Measurements from ENCODE around the gene CDH23.

The CDH23 gene

GRCh38 chr10:71783917-71784678, 387.4 kb downstream of the CDH23 start:
- H3K27me3 Mint-ChIP-seq: no peaks in the 10 kb centered on the region
- ATAC-seq: no peak
- H3K27ac Mint-ChIP-seq: peak overlapping the region in 1 of 2 donors; percentile 12
- peaks cover 28% of the 10 kb centered on the region for H3K4me1 Mint-ChIP-seq
- no peak overlapping the region for H3K4me3 Mint-ChIP-seq
- no peaks in the 10 kb centered on the region for H3K9me3 Mint-ChIP-seq
- no peak for DNase-seq

- ATAC-seq: no peak
- Mint-ChIP-seq H3K4me3 (no peak overlapping the region), H3K4me1 (peaks cover 22% of the 10 kb centered on the region), H3K9me3 (no peaks in the 10 kb centered on the region), H3K27ac (peak overlapping the region; percentile 3 to 12), H3K27me3 (no peaks in the 10 kb centered on the region)
- DNase-seq: no peak
Observed at GRCh38 chr10:71784679-71785272, 388.1 kb downstream of the CDH23 start.

DNA sequence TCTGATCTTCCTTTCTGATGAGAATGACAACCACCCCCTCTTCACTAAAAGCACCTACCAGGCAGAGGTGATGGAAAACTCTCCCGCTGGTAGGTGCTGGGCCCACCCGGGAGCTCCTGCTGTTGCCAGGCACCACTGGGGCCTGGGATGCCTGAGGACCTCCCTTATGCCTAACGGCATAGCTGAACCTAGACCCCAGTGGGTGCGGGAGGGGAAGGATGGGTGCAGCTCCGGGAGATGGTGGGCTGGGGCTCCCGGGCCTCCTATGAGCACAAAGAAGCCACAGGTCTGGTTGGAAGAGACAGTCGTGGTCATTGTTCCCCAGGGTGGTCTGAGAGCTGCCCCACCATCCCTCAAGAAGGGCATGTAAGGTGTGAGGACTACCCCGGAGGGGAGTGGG, 392.2 kb downstream of the CDH23 start:
- peaks cover 14% of the 10 kb centered on the region for H3K4me1 Mint-ChIP-seq
- H3K9me3 Mint-ChIP-seq: no peaks in the 10 kb centered on the region
- no peak for DNase-seq
- ATAC-seq: no peak
- no peak overlapping the region for H3K4me3 Mint-ChIP-seq
- H3K27me3 Mint-ChIP-seq: no peaks in the 10 kb centered on the region
- H3K27ac Mint-ChIP-seq: no peak overlapping the region

- Mint-ChIP-seq H3K9me3 (no peaks in the 10 kb centered on the region), H3K4me1 (peaks cover 14% of the 10 kb centered on the region), H3K4me3 (no peak overlapping the region), H3K27ac (no peak overlapping the region), H3K27me3 (no peaks in the 10 kb centered on the region)
- ATAC-seq (peak; percentile 12), DNase-seq (no peak)
Observed at GRCh38 chr10:71789871-71790270, 393.2 kb downstream of the CDH23 start.

DNA sequence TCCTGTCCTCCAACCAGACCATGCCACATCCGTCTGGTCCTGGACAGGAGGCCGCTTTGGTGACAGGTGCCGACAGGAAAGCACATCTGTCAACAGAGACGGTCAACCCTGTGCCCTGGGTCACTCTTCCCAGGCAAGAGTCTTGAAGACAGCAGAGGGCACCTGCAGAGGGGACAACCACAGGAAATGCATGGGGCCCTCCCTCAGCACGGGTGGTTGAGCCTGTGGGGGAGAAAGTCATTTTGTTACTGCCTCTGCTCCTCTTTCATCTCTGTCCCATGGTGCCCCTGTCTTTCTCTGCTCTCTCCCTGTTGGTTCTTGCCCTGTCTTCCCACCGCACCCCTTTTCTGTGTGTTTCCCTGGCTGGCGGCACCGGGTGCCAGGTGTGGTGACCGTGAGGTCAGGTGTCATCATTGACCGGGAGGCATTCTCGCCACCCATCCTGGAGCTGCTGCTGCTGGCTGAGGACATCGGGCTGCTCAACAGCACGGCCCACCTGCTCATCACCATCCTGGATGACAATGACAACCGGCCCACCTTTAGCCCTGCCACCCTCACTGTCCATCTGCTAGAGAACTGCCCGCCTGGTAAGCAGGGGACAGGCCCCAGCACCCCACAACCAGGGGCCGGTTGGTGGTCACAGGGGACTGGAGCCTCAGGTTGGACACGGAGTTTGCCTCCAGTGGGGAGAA, 394.2 kb downstream of the CDH23 start:
- no peaks in the 10 kb centered on the region for H3K9me3 Mint-ChIP-seq
- H3K27ac Mint-ChIP-seq: peak overlapping the region in 1 of 2 donors; percentile 87
- peak; percentile 96 for ATAC-seq
- peak overlapping the region in 1 of 2 donors; percentile 48 for H3K4me3 Mint-ChIP-seq
- peak in 1 of 2 donors; percentile 68 for DNase-seq
- no peaks in the 10 kb centered on the region for H3K27me3 Mint-ChIP-seq
- H3K4me1 Mint-ChIP-seq: peaks cover 14% of the 10 kb centered on the region

DNA sequence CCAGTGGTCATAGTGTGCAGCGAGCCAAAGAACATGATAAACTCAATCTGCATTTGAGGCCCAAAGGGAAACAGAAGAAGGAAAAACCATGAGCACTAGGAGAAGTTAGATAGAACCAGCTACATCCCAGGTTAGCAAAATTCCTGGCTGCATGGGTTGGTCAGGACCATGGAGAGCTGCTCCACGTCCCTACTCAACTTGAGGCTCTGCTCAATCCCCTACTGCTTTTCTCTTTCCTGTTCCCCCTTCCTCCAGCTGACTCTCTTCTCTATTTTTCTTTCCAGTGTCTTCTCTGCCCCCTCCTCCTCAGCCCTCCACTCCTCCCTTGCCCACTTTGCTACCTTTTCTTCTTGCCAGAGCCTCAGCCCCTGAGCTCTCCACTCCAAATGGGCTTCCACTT, 398.5 kb downstream of the CDH23 start:
- DNase-seq (no peak), ATAC-seq (no peak)
- H3K9me3 Mint-ChIP-seq: no peaks in the 10 kb centered on the region
- no peak overlapping the region for H3K4me3 Mint-ChIP-seq
- peaks cover 35% of the 10 kb centered on the region for H3K4me1 Mint-ChIP-seq
- no peaks in the 10 kb centered on the region for H3K27me3 Mint-ChIP-seq
- H3K27ac Mint-ChIP-seq: no peak overlapping the region

- no peaks in the 10 kb centered on the region for H3K9me3 Mint-ChIP-seq
- H3K4me1 Mint-ChIP-seq: peaks cover 22% of the 10 kb centered on the region
- DNase-seq (peak; percentile 13 to 45), ATAC-seq (no peak)
- no peak overlapping the region for H3K27ac Mint-ChIP-seq
- H3K27me3 Mint-ChIP-seq: no peaks in the 10 kb centered on the region
- peak overlapping the region; percentile 1 to 39 for H3K4me3 Mint-ChIP-seq
Observed at GRCh38 chr10:71796749-71797405, 400.2 kb downstream of the CDH23 start.

DNA sequence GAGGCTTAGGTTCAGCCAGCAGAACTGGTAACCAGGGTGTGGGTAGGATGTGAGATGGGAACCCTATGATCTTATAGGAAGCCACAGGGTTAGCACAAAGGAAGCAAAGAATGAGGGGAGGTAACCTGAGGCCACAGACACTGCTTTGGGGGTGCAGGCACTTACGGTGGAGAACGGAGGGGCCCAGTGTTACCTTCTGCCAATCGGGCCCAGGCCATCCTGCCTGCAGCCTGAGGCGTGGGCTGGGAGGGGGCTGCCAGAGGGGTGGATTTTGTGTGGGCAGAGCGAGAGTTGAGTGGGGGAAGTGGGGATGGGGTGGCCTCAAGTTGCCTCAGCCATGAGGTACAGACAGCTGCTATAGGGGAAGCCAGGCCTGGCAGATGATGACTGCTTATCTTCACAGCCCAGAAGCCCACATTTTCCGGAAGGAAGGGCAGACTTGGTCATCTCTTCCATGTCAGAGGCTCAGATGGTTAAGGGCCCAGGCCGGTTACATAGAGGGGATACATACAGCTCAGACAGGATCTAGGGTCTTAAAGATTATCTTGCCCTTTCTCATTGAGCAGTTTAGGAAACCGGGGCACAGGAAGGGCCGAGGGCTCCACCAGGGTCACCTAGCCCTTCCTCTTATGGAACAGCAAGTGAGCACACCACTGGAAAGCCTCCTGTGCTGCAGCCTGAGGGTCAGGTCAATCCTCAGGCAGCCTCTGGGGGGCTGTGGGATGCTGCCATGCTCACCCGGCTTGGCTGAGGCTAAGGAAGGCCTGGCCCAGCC, 401.0 kb downstream of the CDH23 start:
- no peaks in the 10 kb centered on the region for H3K27me3 Mint-ChIP-seq
- H3K4me3 Mint-ChIP-seq: peak overlapping the region; percentile 1 to 21
- DNase-seq (peak; percentile 30 to 74), ATAC-seq (peak; percentile 89)
- H3K4me1 Mint-ChIP-seq: peaks cover 22% of the 10 kb centered on the region
- H3K27ac Mint-ChIP-seq: peak overlapping the region; percentile 16 to 20
- no peaks in the 10 kb centered on the region for H3K9me3 Mint-ChIP-seq

GRCh38 chr10:71798308-71798624, 401.5 kb downstream of the CDH23 start:
- no peaks in the 10 kb centered on the region for H3K27me3 Mint-ChIP-seq
- no peak overlapping the region for H3K4me3 Mint-ChIP-seq
- DNase-seq (no peak), ATAC-seq (no peak)
- no peaks in the 10 kb centered on the region for H3K9me3 Mint-ChIP-seq
- no peak overlapping the region for H3K27ac Mint-ChIP-seq
- peaks cover 22% of the 10 kb centered on the region for H3K4me1 Mint-ChIP-seq

DNA sequence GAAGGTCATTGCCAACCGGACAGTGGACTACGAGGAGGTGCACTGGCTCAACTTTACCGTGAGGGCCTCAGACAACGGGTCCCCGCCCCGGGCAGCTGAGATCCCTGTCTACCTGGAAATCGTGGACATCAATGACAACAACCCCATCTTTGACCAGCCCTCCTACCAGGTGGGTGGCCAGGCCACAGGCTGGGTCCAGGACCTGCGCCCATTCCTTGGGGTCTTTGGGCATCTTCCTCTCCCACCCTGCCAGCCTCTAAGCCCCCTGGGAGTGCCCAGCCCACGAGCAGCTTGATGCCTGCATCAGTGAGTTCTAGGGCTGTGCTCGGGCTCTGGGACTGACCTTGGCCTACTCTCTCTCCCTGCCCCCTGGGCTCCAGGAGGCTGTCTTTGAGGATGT, 402.4 kb downstream of the CDH23 start:
- H3K4me1 Mint-ChIP-seq: peaks cover 22% of the 10 kb centered on the region
- H3K27me3 Mint-ChIP-seq: no peaks in the 10 kb centered on the region
- ATAC-seq (no peak), DNase-seq (no peak)
- H3K27ac Mint-ChIP-seq: no peak overlapping the region
- no peaks in the 10 kb centered on the region for H3K9me3 Mint-ChIP-seq
- H3K4me3 Mint-ChIP-seq: no peak overlapping the region

- no peak overlapping the region for H3K4me3 Mint-ChIP-seq
- peaks cover 27% of the 10 kb centered on the region for H3K4me1 Mint-ChIP-seq
- no peaks in the 10 kb centered on the region for H3K9me3 Mint-ChIP-seq
- no peaks in the 10 kb centered on the region for H3K27me3 Mint-ChIP-seq
- no peak overlapping the region for H3K27ac Mint-ChIP-seq
- ATAC-seq: no peak
- no peak for DNase-seq
Observed at GRCh38 chr10:71799608-71800453, 403.1 kb downstream of the CDH23 start.

GRCh38 chr10:71801361-71801760, 404.6 kb downstream of the CDH23 start:
- Mint-ChIP-seq H3K4me3 (no peak overlapping the region), H3K4me1 (peaks cover 27% of the 10 kb centered on the region), H3K9me3 (no peaks in the 10 kb centered on the region), H3K27ac (no peak overlapping the region), H3K27me3 (no peaks in the 10 kb centered on the region)
- no peak for ATAC-seq
- no peak for DNase-seq

- Mint-ChIP-seq H3K27me3 (no peaks in the 10 kb centered on the region), H3K27ac (peak overlapping the region in 1 of 2 donors; percentile 70), H3K4me1 (peaks cover 18% of the 10 kb centered on the region), H3K9me3 (no peaks in the 10 kb centered on the region), H3K4me3 (no peak overlapping the region)
- ATAC-seq: no peak
- DNase-seq: no peak
Observed at GRCh38 chr10:71802235-71802634, 405.5 kb downstream of the CDH23 start.

DNA sequence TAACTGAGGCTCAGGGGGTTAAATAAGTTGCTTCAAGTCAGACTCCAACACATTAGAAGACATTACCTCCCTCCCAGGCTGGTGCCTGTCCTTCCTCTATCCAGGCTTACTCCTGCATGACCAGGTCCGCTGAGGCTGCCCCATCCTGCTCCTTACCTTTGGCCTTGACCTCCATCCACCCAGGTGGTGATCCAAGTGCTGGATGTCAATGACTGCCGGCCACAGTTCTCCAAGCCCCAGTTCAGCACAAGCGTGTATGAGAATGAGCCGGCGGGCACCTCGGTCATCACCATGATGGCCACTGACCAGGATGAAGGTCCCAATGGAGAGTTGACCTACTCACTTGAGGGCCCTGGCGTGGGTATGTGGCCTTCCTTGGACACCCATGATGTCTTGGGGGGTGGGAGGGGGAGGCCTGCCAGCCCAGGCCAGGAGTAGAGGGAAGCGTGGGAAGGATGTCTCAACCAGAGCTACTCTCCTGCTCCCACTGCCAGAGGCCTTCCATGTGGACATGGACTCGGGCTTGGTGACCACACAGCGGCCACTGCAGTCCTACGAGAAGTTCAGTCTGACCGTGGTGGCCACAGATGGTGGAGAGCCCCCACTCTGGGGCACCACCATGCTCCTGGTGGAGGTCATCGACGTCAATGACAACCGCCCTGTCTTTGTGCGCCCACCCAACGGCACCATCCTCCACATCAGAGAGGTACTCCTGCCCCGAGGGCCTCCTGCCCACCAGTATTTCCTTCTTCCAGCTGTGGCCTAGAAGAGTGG, 406.2 kb downstream of the CDH23 start:
- no peak overlapping the region for H3K27ac Mint-ChIP-seq

More for the DNA sequence above, 406.2 kb downstream of the CDH23 start:
- DNase-seq (no peak), ATAC-seq (no peak)
- no peaks in the 10 kb centered on the region for H3K9me3 Mint-ChIP-seq
- peaks cover 12% of the 10 kb centered on the region for H3K4me1 Mint-ChIP-seq
- no peaks in the 10 kb centered on the region for H3K27me3 Mint-ChIP-seq
- H3K4me3 Mint-ChIP-seq: no peak overlapping the region

Measured in stimulated activated naive CD8-positive, alpha-beta T cell treated with anti-CD3 and anti-CD28 coated beads, Interleukin-15, amount 100 ng/mL, for 72 hours (primary cell).